Ovary (tissue), 9 donors: ENCODE measurements around the gene ME3. TPM values are rescaled to one million over a fixed set of nuclear protein-coding genes. Genes with fewer than 3 reads are reported as not detected.

Experiments used
- DNase-seq, 5 donors: peaks; one replicate each; pipeline ENCODE4 v3.0.0-alpha.2; 2019 to 2020
- H3K27ac ChIP-seq, 2 donors: fragments of 200-600 bp; one replicate each; pipeline versions ENCODE4 v1.5.1 to v1.8.0; 2019 to 2022
- H3K27me3 ChIP-seq: fragments of 200-600 bp; one replicate; pipeline ENCODE4 v1.8.0; 2022
- H3K36me3 ChIP-seq: fragments of 200-600 bp; sonication (generic); one replicate; pipeline ENCODE4 v1.5.1; 2019
- H3K4me1 ChIP-seq: one replicate; pipeline ENCODE4 v1.8.1; 2013; ENCODE audit warnings: mild to moderate bottlenecking, moderate library complexity; ENCODE audit not compliant: insufficient read depth
- H3K4me3 ChIP-seq: fragments of 200-600 bp; sonication (generic); one replicate; pipeline ENCODE4 v1.5.1; 2017
- H3K9me3 ChIP-seq, 2 donors: fragments of 200-600 bp in 1 of 2; sonication (generic) in 1 of 2; one replicate each; pipeline versions ENCODE4 v1.5.1 to v1.8.1; 2013 to 2019; ENCODE audit warnings: mild to moderate bottlenecking in 1 of 2, moderate library complexity in 1 of 2
- CTCF ChIP-seq, 3 donors: fragments of 450-650 bp in 2 of 3; fragments of 200-600 bp in 1 of 3; IDR thresholded peaks; one replicate each; pipeline versions ENCODE4 v1.5.1 to v1.8.0; 2016 to 2022; ENCODE audit warnings: antibody characterized with exemption in 3 of 3, mild to moderate bottlenecking in 1 of 3
- EP300 ChIP-seq: sonication (generic); formaldehyde crosslinking; IDR thresholded peaks from one replicate; pipeline ENCODE4 v1.6.1; 2017; ENCODE audit warnings: antibody characterized with exemption
- POLR2A ChIP-seq: fragments of 450-650 bp; IDR thresholded peaks from one replicate; pipeline ENCODE4 v1.6.1; 2017; ENCODE audit warnings: antibody characterized with exemption, mild to moderate bottlenecking, moderate library complexity
- WGBS, 3 donors: extraction: QIAGEN DNeasy Blood & Tissue Kit in 1 of 3; methylation state at CpG; one replicate each; pipeline versions ENCODE4 v1.1.5 to v1.1.7; 2013 to 2017; 5-methylcytosine and 5-hydroxymethylcytosine counted together
- intact Hi-C, 4 donors: fragments of 100-400 bp; cut with DNase I; formaldehyde crosslinking; loops; one replicate each; pipeline versions ENCODE4 v1.11.0 to v1.15.1; 2022 to 2023
- polyA plus RNA-seq, 2 donors: library from polyadenylated mRNA; stranded (reverse); fragments of 200-250 nt in 1 of 2; fragments of 350-450 nt in 1 of 2; fragmentation: Illumina TruSeq in 1 of 2; extraction: RNeasy Lipid Tissue Mini Kit (QIAGEN cat#74804) in 1 of 2; gene quantifications; one replicate each; pipeline ENCODE4 v1.2.3, GENCODE V29; 2013 to 2014
- total RNA-seq, 7 donors: library from RNA; depleted of rRNA in 2 of 7; stranded (reverse); fragments of >200 nt in 2 of 7; fragmentation: NEBNext Ultra II Directional in 3 of 7; extraction: Animal tissue kit (Norgen Biotek cat#: 25700) in 3 of 7; gene quantifications; one replicate each; pipeline versions ENCODE4 v1.1.0 to v1.2.4, GENCODE V29; 2016 to 2023
- donor health status: DM: no; HTN: no; CAD: no; lungs with moderate emphysema.
- donor health status: DM: no; HTN: no; CAD: no.
- donor health status: Bipolar disorder and iron deficiency.
- donor health status: DM: yes; HTN: yes; CAD: no.
- donor health status: DM: no; HTN: no; CAD: no.
- donor health status: DM: yes; HTN: yes; CAD: no.

ME3 gene
- total and polyA plus RNA-seq, 9 donors, result 25.2 to 48.6 (median 43.1) TPM

GRCh38 chr11:86575927-86576326, 96.5 kb downstream of the ME3 start:
- WGBS, 3 donors, result 82 to 94% (median 85%) methylated on average over 2 of the region's 2 CpGs

GRCh38 chr11:86575208-86575855, 97.1 kb downstream of the ME3 start:
- WGBS, 3 donors, result 93 to 94% (median 94%) methylated on average over 7 of the region's 7 CpGs

More at GRCh38 chr11:86575927-86576326, 96.5 kb downstream of the ME3 start:
- H3K36me3 ChIP-seq, result no peaks in the 10 kb centered on the region
- TF ChIP-seq CTCF (IDR thresholded peaks at IDR 0.05) (no peak), EP300 (no peak), POLR2A (no peak)
- intact Hi-C loops, result no loop called here
- DNase-seq, result no peak
- no peaks in the 10 kb centered on the region for H3K27me3 ChIP-seq
- H3K4me3 ChIP-seq, result no peak overlapping the region
- H3K27ac ChIP-seq, result no peak overlapping the region
- H3K4me1 ChIP-seq, result peaks cover 17% of the 10 kb centered on the region
- H3K9me3 ChIP-seq, result no peaks in the 10 kb centered on the region

GRCh38 chr11:86574493-86575207, 97.8 kb downstream of the ME3 start:
- no peak for DNase-seq
- Histone ChIP-seq H3K9me3 (no peaks in the 10 kb centered on the region), H3K4me3 (no peak overlapping the region), H3K27me3 (no peaks in the 10 kb centered on the region), H3K4me1 (peaks cover 16% of the 10 kb centered on the region), H3K27ac (no peak overlapping the region), H3K36me3 (no peaks in the 10 kb centered on the region)
- intact Hi-C loops, result no loop called here
- TF ChIP-seq POLR2A (no peak), CTCF (IDR thresholded peaks at IDR 0.05) (no peak), EP300 (no peak)
- 51 to 57% (median 56%) methylated on average over 5 of the region's 5 CpGs for whole genome bisulfite sequencing, 3 donors

More at GRCh38 chr11:86575208-86575855, 97.1 kb downstream of the ME3 start:
- H3K4me3 ChIP-seq, result no peak overlapping the region
- no peaks in the 10 kb centered on the region for H3K27me3 ChIP-seq
- TF ChIP-seq CTCF (IDR thresholded peaks at IDR 0.05) (no peak), POLR2A (no peak), EP300 (no peak)
- H3K36me3 ChIP-seq, result no peaks in the 10 kb centered on the region
- intact Hi-C loops, result no loop called here
- H3K4me1 ChIP-seq, result peaks cover 16% of the 10 kb centered on the region
- DNase-seq, result no peak
- H3K27ac ChIP-seq, result no peak overlapping the region
- H3K9me3 ChIP-seq, result no peaks in the 10 kb centered on the region

GRCh38 chr11:86571273-86571948, 101.0 kb downstream of the ME3 start:
- no peaks in the 10 kb centered on the region for H3K9me3 ChIP-seq
- intact Hi-C loops, result no loop called here
- TF ChIP-seq EP300, result no peak
- no peak for TF ChIP-seq POLR2A
- TF ChIP-seq CTCF (IDR thresholded peaks at IDR 0.05), result peak in 1 of 3 donors; percentile 9
- 87 to 92% (median 90%) methylated on average over 5 of the region's 5 CpGs for WGBS, 3 donors
- no peaks in the 10 kb centered on the region for H3K36me3 ChIP-seq
- H3K27me3 ChIP-seq, result no peaks in the 10 kb centered on the region
- H3K27ac ChIP-seq, result no peak overlapping the region
- no peak overlapping the region for H3K4me3 ChIP-seq
- DNase-seq, result no peak
- peaks cover 2% of the 10 kb centered on the region for H3K4me1 ChIP-seq
